Right lobe of liver (tissue), 6 donors: ENCODE data around the gene PDLIM5. TPM values are rescaled to one million over a fixed set of nuclear protein-coding genes. Genes with fewer than 3 reads are reported as not detected.
"Not testable (repeated sequence)": the region's sequence is repeated elsewhere in the genome, so short reads cannot be mapped to it uniquely, and the experiment has no call there.

ENCODE experiments used
- ATAC-seq, 4 donors: fragments of 200-7000 bp; cut with Tn5 transposase; one replicate each; pipeline ENCODE4 v1.9.1; 2020; ENCODE audit warnings: mild to moderate bottlenecking in 4 of 4, moderate library complexity in 4 of 4
- DNase-seq, 3 donors: peaks; one replicate each; pipeline ENCODE4 v3.0.0-alpha.2; 2020
- H3K27ac ChIP-seq, 3 donors: fragments of 200-600 bp; one replicate each; pipeline ENCODE4 v1.8.0; 2022
- H3K27me3 ChIP-seq, 2 donors: fragments of 200-600 bp; one replicate each; pipeline ENCODE4 v1.8.0; 2022
- H3K36me3 ChIP-seq, 4 donors: fragments of 200-600 bp; sonication (generic) in 1 of 4; one replicate each; pipeline versions ENCODE4 v1.5.1 to v1.8.0; 2017 to 2022; ENCODE audit warnings: control low read depth in 1 of 4
- H3K4me1 ChIP-seq, 4 donors: fragments of 200-600 bp; sonication (generic) in 1 of 4; one replicate each; pipeline versions ENCODE4 v1.5.1 to v1.8.0; 2017 to 2022; ENCODE audit warnings: control low read depth in 1 of 4
- H3K4me3 ChIP-seq, 3 donors: fragments of 200-600 bp; one replicate each; pipeline ENCODE4 v1.8.0; 2022
- H3K9me3 ChIP-seq, 4 donors: fragments of 200-600 bp; sonication (generic) in 1 of 4; one replicate each; pipeline versions ENCODE4 v1.5.1 to v1.8.0; 2017 to 2022; ENCODE audit warnings: control low read depth in 1 of 4
- CTCF ChIP-seq, 4 donors: fragments of 200-600 bp in 3 of 4; fragments of 450-650 bp in 1 of 4; IDR thresholded peaks; one replicate each; pipeline versions ENCODE4 v1.5.1 to v1.8.0; 2016 to 2022; ENCODE audit warnings: antibody characterized with exemption in 4 of 4, mild to moderate bottlenecking in 2 of 4
- POLR2A ChIP-seq: fragments of 450-650 bp; IDR thresholded peaks from one replicate; pipeline ENCODE4 v1.6.1; 2017; ENCODE audit warnings: antibody characterized with exemption, mild to moderate bottlenecking
- WGBS: methylation state at CpG from one replicate; pipeline ENCODE4 v1.1.6; 2018; ENCODE audit warnings: low coverage, low lambda C conversion rate; ENCODE audit not compliant: insufficient coverage; ENCODE audit errors: missing lambda C conversion rate; 5-methylcytosine and 5-hydroxymethylcytosine counted together
- intact Hi-C, 2 donors: fragments of 100-400 bp; cut with DNase I; formaldehyde crosslinking; loops; one replicate each; pipeline versions ENCODE4 v1.11.2 to v1.14.1; 2022
- total RNA-seq, 6 experiments: library from RNA; depleted of rRNA in 2 of 6; stranded (reverse); fragments of >200 nt in 2 of 6; fragmentation: NEBNext Ultra II Directional in 3 of 6; extraction: Animal tissue kit (Norgen Biotek cat#: 25700) in 3 of 6; gene quantifications; one replicate each; pipeline versions ENCODE4 v1.1.0 to v1.2.4, GENCODE V29; 2016 to 2023
- donor health status: DM: no; HTN: yes; CAD: no.
- donor health status: DM: no; HTN: no; CAD: no.
- donor health status: DM: no; HTN: no; CAD: no.
- donor health status: DM: no; HTN: yes; CAD: no.
- donor health status: DM: no; HTN: yes; CAD: no.

PDLIM5 gene
- total RNA-seq, 6 experiments from 2014 or later = 71.9 to 135 (median 101) TPM

GRCh38 chr4:94653984-94654609 is 202.4 kb downstream of the PDLIM5 start:
- ATAC-seq (no peak), DNase-seq (no peak)
- H3K4me3 ChIP-seq = no peak overlapping the region
- TF ChIP-seq POLR2A (no peak), CTCF (IDR thresholded peaks at IDR 0.05) (no peak)
- H3K27ac ChIP-seq = peak overlapping the region in 1 of 3 donors; percentile 27
- 86% methylated on average over 3 of the region's 3 CpGs for WGBS
- peaks cover 0 to 39% (median 10%) of the 10 kb centered on the region in 4 donors for H3K4me1 ChIP-seq
- H3K27me3 ChIP-seq = no peaks in the 10 kb centered on the region
- H3K9me3 ChIP-seq = no peaks in the 10 kb centered on the region
- H3K36me3 ChIP-seq = peaks cover 0 to 19% (median 6%) of the 10 kb centered on the region in 4 donors
- intact Hi-C loops = no loop called here

GRCh38 chr4:94654714-94655113 is 203.0 kb downstream of the PDLIM5 start:
- no peak for ATAC-seq
- WGBS = 85% methylated on average over 3 of the region's 3 CpGs

GRCh38 chr4:94660614-94661013 is 208.9 kb downstream of the PDLIM5 start:
- H3K4me3 ChIP-seq = no peak overlapping the region
- DNase-seq (peak in 1 of 3 donors; percentile 59), ATAC-seq (peak; percentile 95 to 99 (median 98))
- intact Hi-C loops = no loop called here
- peaks cover 0 to 22% (median 7%) of the 10 kb centered on the region in 4 donors for H3K36me3 ChIP-seq
- peak overlapping the region in 2 of 3 donors; percentile 16 to 74 for H3K27ac ChIP-seq
- H3K27me3 ChIP-seq = no peaks in the 10 kb centered on the region
- peaks cover 0 to 16% (median 0%) of the 10 kb centered on the region in 4 donors for H3K4me1 ChIP-seq
- H3K9me3 ChIP-seq = no peaks in the 10 kb centered on the region
- WGBS = 38% methylated on average over 3 of the region's 3 CpGs
- TF ChIP-seq POLR2A = no peak
- TF ChIP-seq CTCF (IDR thresholded peaks at IDR 0.05) = no peak

More at GRCh38 chr4:94654714-94655113, 203.0 kb downstream of the PDLIM5 start:
- H3K4me1 ChIP-seq = peaks cover 0 to 33% (median 7%) of the 10 kb centered on the region in 4 donors
- no peaks in the 10 kb centered on the region for H3K27me3 ChIP-seq
- H3K27ac ChIP-seq = no peak overlapping the region
- no peak for TF ChIP-seq CTCF (IDR thresholded peaks at IDR 0.05)
- no peak overlapping the region for H3K4me3 ChIP-seq
- intact Hi-C loops = no loop called here
- DNase-seq = no peak
- H3K9me3 ChIP-seq = no peaks in the 10 kb centered on the region
- peaks cover 0 to 19% (median 6%) of the 10 kb centered on the region in 4 donors for H3K36me3 ChIP-seq

- peaks cover 0 to 31% (median 2%) of the 10 kb centered on the region in 4 donors for H3K4me1 ChIP-seq
Measured at GRCh38 chr4:94665021-94665420, 213.3 kb downstream of the PDLIM5 start.

More at GRCh38 chr4:94665021-94665420, 213.3 kb downstream of the PDLIM5 start:
- H3K4me3 ChIP-seq, H3K27ac ChIP-seq, ATAC-seq, intact Hi-C loops, DNase-seq, H3K9me3 ChIP-seq, H3K27me3 ChIP-seq: not testable (repeated sequence)
- WGBS = 95% methylated on average over 5 of the region's 5 CpGs
- H3K36me3 ChIP-seq = peaks cover 0 to 12% (median 3%) of the 10 kb centered on the region in 4 donors
